DND-41 (cell line): ENCODE data around the gene MT4.

Source experiments
- ATAC-seq: fragments of 200-7000 bp; cut with Tn5 transposase; 3 replicates; pipeline ENCODE4 v1.9.1; 2021; ENCODE audit warnings: low read depth; ENCODE audit not compliant: insufficient read depth
- DNase-seq: peaks from one replicate; pipeline ENCODE4 v3.0.0-alpha.2; 2020
- H2AFZ ChIP-seq: 2 replicates; pipeline ENCODE4 v1.6.0; 2012; ENCODE audit warnings: low read depth, low read length
- H3K27ac ChIP-seq: 2 replicates; pipeline ENCODE4 v1.5.1; 2012; ENCODE audit warnings: low read length, inconsistent platforms
- H3K27me3 ChIP-seq: fragments of 200-600 bp; sonication (generic); 2 replicates; pipeline ENCODE4 v1.6.0; 2012; ENCODE audit warnings: low read length, mild to moderate bottlenecking, inconsistent platforms; ENCODE audit not compliant: insufficient read depth, poor library complexity
- H3K36me3 ChIP-seq: 2 replicates; pipeline ENCODE4 v1.5.1; 2012; ENCODE audit warnings: low read length, inconsistent platforms; ENCODE audit not compliant: insufficient read depth
- H3K4me1 ChIP-seq: 2 replicates; pipeline ENCODE4 v1.5.1; 2012; ENCODE audit warnings: mild to moderate bottlenecking, low read length; ENCODE audit not compliant: insufficient read depth
- H3K4me2 ChIP-seq: 2 replicates; pipeline ENCODE4 v1.6.0; 2012; ENCODE audit warnings: mild to moderate bottlenecking, moderate library complexity, low read length, inconsistent platforms; ENCODE audit not compliant: insufficient read depth
- H3K4me3 ChIP-seq, 2 experiments: fragments of 200-600 bp in 1 of 2; shearing (Covaris generic) in 1 of 2; 2 replicates each; pipeline ENCODE4 v1.5.1; 2012 to 2016; ENCODE audit warnings: inconsistent platforms in 2 of 2, low read length in 2 of 2, mild to moderate bottlenecking in 2 of 2, low read depth in 1 of 2, moderate library complexity in 1 of 2
- H3K79me2 ChIP-seq: 2 replicates; pipeline ENCODE4 v1.6.0; 2012; ENCODE audit warnings: low read length, inconsistent platforms; ENCODE audit not compliant: insufficient read depth
- H3K9ac ChIP-seq: 2 replicates; pipeline ENCODE4 v1.6.0; 2012; ENCODE audit warnings: low read depth, mild to moderate bottlenecking, inconsistent platforms, low read length, moderate library complexity
- H3K9me3 ChIP-seq: 2 replicates; pipeline ENCODE4 v1.5.1; 2012; ENCODE audit warnings: low read length, moderate library complexity, mild to moderate bottlenecking, inconsistent platforms; ENCODE audit not compliant: insufficient read depth, severe bottlenecking
- H4K20me1 ChIP-seq: 2 replicates; pipeline ENCODE4 v1.6.0; 2012; ENCODE audit warnings: low read length; ENCODE audit not compliant: insufficient read depth
- CTCF ChIP-seq: IDR thresholded peaks from 2 replicates; pipeline ENCODE4 v1.5.1; 2012; ENCODE audit warnings: borderline replicate concordance, low read length, moderate library complexity, mild to moderate bottlenecking; ENCODE audit not compliant: poor library complexity, severe bottlenecking; ENCODE audit errors: extremely low read depth
- EZH2 ChIP-seq: IDR thresholded peaks from 3 replicates; pipeline ENCODE4 v1.6.1; 2012; ENCODE audit warnings: borderline replicate concordance, low read depth, mild to moderate bottlenecking, moderate library complexity, low read length, inconsistent platforms; ENCODE audit not compliant: severe bottlenecking

MT4 gene

GRCh38 chr16:56525236-56525635 lies 39.6 kb upstream of the MT4 start:
- Histone ChIP-seq H4K20me1 (no peaks in the 10 kb centered on the region), H3K4me2 (no peak overlapping the region), H3K4me3 (no peak overlapping the region), H3K27me3 (peaks cover 14% of the 10 kb centered on the region), H3K9ac (no peak overlapping the region), H3K27ac (no peak overlapping the region), H3K4me1 (peaks cover 6% of the 10 kb centered on the region), H3K79me2 (no peaks in the 10 kb centered on the region), H3K36me3 (no peaks in the 10 kb centered on the region), H3K9me3 (no peaks in the 10 kb centered on the region), H2AFZ (no peak overlapping the region)
- TF ChIP-seq EZH2 (no peak), CTCF (no peak)
- ATAC-seq = no peak
- DNase-seq = no peak

GRCh38 chr16:56530872-56531271 lies 34.0 kb upstream of the MT4 start:
- Histone ChIP-seq H3K4me2 (no peak overlapping the region), H3K9me3 (no peaks in the 10 kb centered on the region), H4K20me1 (no peaks in the 10 kb centered on the region), H3K36me3 (no peaks in the 10 kb centered on the region), H2AFZ (no peak overlapping the region), H3K27me3 (peaks cover 14% of the 10 kb centered on the region), H3K9ac (no peak overlapping the region), H3K4me3 (no peak overlapping the region), H3K79me2 (no peaks in the 10 kb centered on the region), H3K4me1 (no peaks in the 10 kb centered on the region), H3K27ac (no peak overlapping the region)
- ATAC-seq (no peak), DNase-seq (no peak)
- TF ChIP-seq EZH2 (no peak), CTCF (no peak)

- no peaks in the 10 kb centered on the region for H3K36me3 ChIP-seq
- no peak overlapping the region for H3K27ac ChIP-seq
- no peak for ATAC-seq
- H2AFZ ChIP-seq = no peak overlapping the region
- H3K27me3 ChIP-seq = peaks cover 3% of the 10 kb centered on the region
- TF ChIP-seq EZH2 (no peak), CTCF (no peak)
- no peak for DNase-seq
- H3K4me1 ChIP-seq = no peaks in the 10 kb centered on the region
- H4K20me1 ChIP-seq = no peaks in the 10 kb centered on the region
- H3K9me3 ChIP-seq = no peaks in the 10 kb centered on the region
- no peak overlapping the region for H3K4me3 ChIP-seq
- H3K9ac ChIP-seq = no peak overlapping the region
- H3K79me2 ChIP-seq = no peaks in the 10 kb centered on the region
- H3K4me2 ChIP-seq = no peak overlapping the region
Measured at GRCh38 chr16:56532714-56533113, 32.2 kb upstream of the MT4 start.

- Histone ChIP-seq H3K4me1 (no peaks in the 10 kb centered on the region), H3K4me3 (no peak overlapping the region), H4K20me1 (no peaks in the 10 kb centered on the region), H3K4me2 (no peak overlapping the region), H3K27me3 (no peaks in the 10 kb centered on the region), H3K9me3 (no peaks in the 10 kb centered on the region), H3K79me2 (no peaks in the 10 kb centered on the region), H2AFZ (no peak overlapping the region), H3K9ac (no peak overlapping the region), H3K27ac (no peak overlapping the region), H3K36me3 (no peaks in the 10 kb centered on the region)
- TF ChIP-seq EZH2 = no peak
- no peak for DNase-seq
- no peak for ATAC-seq
Measured at GRCh38 chr16:56534847-56535383, 30.0 kb upstream of the MT4 start.
